Kidney (tissue), 14 donors: Measurements from ENCODE around the gene COL25A1. TPM values are rescaled to one million over a fixed set of nuclear protein-coding genes. Genes with fewer than 3 reads are reported as not detected.
"Not testable (repeated sequence)": the region's sequence is repeated elsewhere in the genome, so short reads cannot be mapped to it uniquely, and the experiment has no call there.

Source experiments
- DNase-seq, 5 donors: peaks; one replicate each; pipeline ENCODE4 v3.0.0-alpha.2; 2013 to 2020
- FAIRE-seq: peaks from 2 replicates; lab custom pipeline; 2012; peaks lifted over from hg19 to GRCh38; lab: Jason Lieb, UNC
- H3K27ac ChIP-seq, 2 donors: one replicate each; pipeline ENCODE4 v1.7.0; 2013; ENCODE audit warnings: low read depth in 2 of 2, low read length in 2 of 2, inconsistent platforms in 1 of 2
- H3K27me3 ChIP-seq: one replicate; pipeline ENCODE4 v1.7.1; 2013; ENCODE audit warnings: low read length, inconsistent platforms; ENCODE audit not compliant: control insufficient read depth, insufficient read depth
- H3K36me3 ChIP-seq, 3 donors: one replicate each; pipeline versions ENCODE4 v1.7.0 to v1.7.1; 2013; ENCODE audit warnings: low read length in 3 of 3, control low read depth in 1 of 3, inconsistent platforms in 1 of 3; ENCODE audit not compliant: insufficient read depth in 3 of 3, control insufficient read depth in 2 of 3
- H3K4me1 ChIP-seq, 3 donors: one replicate each; pipeline versions ENCODE4 v1.7.0 to v1.7.1; 2013; ENCODE audit warnings: low read length in 3 of 3, inconsistent platforms in 1 of 3, low read depth in 1 of 3; ENCODE audit not compliant: control insufficient read depth in 2 of 3, insufficient read depth in 2 of 3
- H3K4me3 ChIP-seq, 3 donors: one replicate each; pipeline versions ENCODE4 v1.7.0 to v1.8.1; 2013; ENCODE audit warnings: low read length in 3 of 3, control low read depth in 1 of 3, inconsistent platforms in 1 of 3
- H3K9ac ChIP-seq, 3 donors: one replicate each; pipeline versions ENCODE4 v1.7.0 to v1.7.1; 2013; ENCODE audit warnings: low read length in 3 of 3, control low read depth in 1 of 3, inconsistent platforms in 1 of 3
- H3K9me3 ChIP-seq, 3 donors: one replicate each; pipeline versions ENCODE4 v1.7.0 to v1.7.1; 2013; ENCODE audit warnings: low read length in 3 of 3, control low read depth in 1 of 3, inconsistent platforms in 1 of 3; ENCODE audit not compliant: control insufficient read depth in 2 of 3, insufficient read depth in 1 of 3
- intact Hi-C: fragments of 100-400 bp; cut with DNase I; formaldehyde crosslinking; loops from one replicate; pipeline ENCODE4 v1.11.1; 2022
- polyA plus RNA-seq: library from polyadenylated mRNA; stranded (reverse); fragments of 350-450 nt; fragmentation: Illumina TruSeq; extraction: RNeasy Lipid Tissue Mini Kit (QIAGEN cat#74804); gene quantifications from one replicate; pipeline ENCODE4 v1.2.3, GENCODE V29; 2014; ENCODE audit warnings: low read depth, low replicate concordance; ENCODE audit not compliant: insufficient read depth
- total RNA-seq: library from RNA; stranded (reverse); fragmentation: NEBNext Ultra II Directional; extraction: Animal tissue kit (Norgen Biotek cat#: 25700); gene quantifications from one replicate; pipeline ENCODE4 v1.2.1, GENCODE V29; 2021
- TF ChIP-seq, protein P1 (sequence below): IDR thresholded peaks from 3 replicates; pipeline ENCODE4 v1.5.1; 2012; ENCODE audit warnings: mild to moderate bottlenecking, moderate library complexity, borderline replicate concordance; ENCODE audit not compliant: insufficient read depth; ENCODE audit errors: extremely low read depth
- donor health status: control.
- donor health status: control.
- donor health status: control.
- donor health status: control.
- donor health status: control.
- donor health status: DM: yes; HTN: yes; CAD: no.
- donor health status: Normal renal cell carcinoma (clear cell type).

COL25A1 gene
- total and polyA plus RNA-seq, 2 donors from 2014 or later: 0.52 to 2.3 TPM

DNA sequence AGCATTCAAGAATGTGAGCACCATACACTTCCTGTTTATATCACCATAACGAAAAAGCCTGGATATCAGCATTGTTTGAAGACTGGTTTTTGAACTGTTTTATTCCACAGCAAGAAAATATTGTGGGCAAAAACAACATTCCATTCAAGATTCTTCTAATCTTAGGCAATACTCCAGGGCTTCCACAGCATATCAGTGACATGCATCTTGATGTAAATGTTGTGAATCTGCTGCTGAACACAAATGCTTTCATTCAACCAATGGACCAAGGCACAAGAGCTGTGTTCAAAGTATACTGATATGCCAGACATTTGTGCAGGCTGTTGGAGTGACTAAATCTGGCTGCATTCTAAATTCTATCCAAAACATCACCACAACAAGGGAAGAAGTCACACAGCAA is 279.5 kb downstream of the COL25A1 start:
- intact Hi-C loops: no loop called here
- Histone ChIP-seq H3K27ac (no peak overlapping the region), H3K36me3 (no peaks in the 10 kb centered on the region), H3K9me3 (peaks cover 0 to 3% (median 3%) of the 10 kb centered on the region in 3 donors), H3K4me3 (no peak overlapping the region), H3K9ac (no peak overlapping the region), H3K27me3 (no peaks in the 10 kb centered on the region), H3K4me1 (no peaks in the 10 kb centered on the region)
- FAIRE-seq (no peak), DNase-seq (no peak)
- TF ChIP-seq, protein P1, sequence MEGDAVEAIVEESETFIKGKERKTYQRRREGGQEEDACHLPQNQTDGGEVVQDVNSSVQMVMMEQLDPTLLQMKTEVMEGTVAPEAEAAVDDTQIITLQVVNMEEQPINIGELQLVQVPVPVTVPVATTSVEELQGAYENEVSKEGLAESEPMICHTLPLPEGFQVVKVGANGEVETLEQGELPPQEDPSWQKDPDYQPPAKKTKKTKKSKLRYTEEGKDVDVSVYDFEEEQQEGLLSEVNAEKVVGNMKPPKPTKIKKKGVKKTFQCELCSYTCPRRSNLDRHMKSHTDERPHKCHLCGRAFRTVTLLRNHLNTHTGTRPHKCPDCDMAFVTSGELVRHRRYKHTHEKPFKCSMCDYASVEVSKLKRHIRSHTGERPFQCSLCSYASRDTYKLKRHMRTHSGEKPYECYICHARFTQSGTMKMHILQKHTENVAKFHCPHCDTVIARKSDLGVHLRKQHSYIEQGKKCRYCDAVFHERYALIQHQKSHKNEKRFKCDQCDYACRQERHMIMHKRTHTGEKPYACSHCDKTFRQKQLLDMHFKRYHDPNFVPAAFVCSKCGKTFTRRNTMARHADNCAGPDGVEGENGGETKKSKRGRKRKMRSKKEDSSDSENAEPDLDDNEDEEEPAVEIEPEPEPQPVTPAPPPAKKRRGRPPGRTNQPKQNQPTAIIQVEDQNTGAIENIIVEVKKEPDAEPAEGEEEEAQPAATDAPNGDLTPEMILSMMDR: no peak

DNA sequence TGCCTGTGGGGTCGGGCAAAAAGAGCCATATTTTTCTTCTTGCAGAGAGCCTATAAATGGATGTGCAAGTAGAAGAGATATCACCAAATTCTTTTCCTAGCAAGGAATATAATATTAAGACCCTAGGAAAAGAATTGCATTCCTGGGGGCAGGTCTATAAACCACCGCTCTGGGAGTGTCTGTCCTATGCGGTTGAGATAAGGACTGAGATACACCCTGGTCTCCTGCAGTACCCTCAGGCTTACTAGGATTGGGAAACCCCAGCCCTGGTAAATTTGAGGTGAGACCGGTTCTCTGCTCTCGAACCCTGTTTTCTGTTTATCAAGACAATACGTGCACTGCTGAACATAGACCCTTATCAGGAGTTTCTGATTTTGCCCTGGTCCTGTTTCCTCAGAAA is 280.8 kb downstream of the COL25A1 start:
- H3K9me3 ChIP-seq, H3K27ac ChIP-seq, DNase-seq, FAIRE-seq, H3K4me3 ChIP-seq, H3K27me3 ChIP-seq, intact Hi-C loops, H3K36me3 ChIP-seq, H3K9ac ChIP-seq, H3K4me1 ChIP-seq: not testable (repeated sequence)

DNA sequence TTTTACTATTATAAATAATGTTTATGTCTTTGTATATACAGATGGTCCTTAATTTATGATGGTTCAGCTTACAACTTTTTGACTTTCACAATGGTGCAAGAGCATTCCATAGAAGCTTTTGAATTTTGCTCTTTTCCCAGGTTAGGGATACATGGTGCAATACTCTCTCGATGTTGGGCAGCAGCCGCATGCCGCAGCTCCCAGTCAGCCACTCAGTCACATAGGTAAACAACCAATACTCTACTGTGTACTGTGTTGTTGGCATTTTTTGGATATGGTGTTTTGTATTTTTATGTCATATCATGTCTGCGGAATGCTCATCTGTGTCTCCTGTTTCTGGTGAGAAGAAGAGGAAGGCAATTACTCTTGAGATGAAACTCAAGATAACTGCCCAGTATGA is 281.6 kb downstream of the COL25A1 start:
- intact Hi-C loops: no loop called here
- TF ChIP-seq, protein P1: no peak
- no peak overlapping the region for H3K9ac ChIP-seq
- no peaks in the 10 kb centered on the region for H3K4me1 ChIP-seq
- DNase-seq (no peak), FAIRE-seq (no peak)
- H3K27ac ChIP-seq: no peak overlapping the region
- no peak overlapping the region for H3K4me3 ChIP-seq
- no peaks in the 10 kb centered on the region for H3K27me3 ChIP-seq
- H3K9me3 ChIP-seq: peaks cover 0 to 3% (median 3%) of the 10 kb centered on the region in 3 donors
- no peaks in the 10 kb centered on the region for H3K36me3 ChIP-seq

DNA sequence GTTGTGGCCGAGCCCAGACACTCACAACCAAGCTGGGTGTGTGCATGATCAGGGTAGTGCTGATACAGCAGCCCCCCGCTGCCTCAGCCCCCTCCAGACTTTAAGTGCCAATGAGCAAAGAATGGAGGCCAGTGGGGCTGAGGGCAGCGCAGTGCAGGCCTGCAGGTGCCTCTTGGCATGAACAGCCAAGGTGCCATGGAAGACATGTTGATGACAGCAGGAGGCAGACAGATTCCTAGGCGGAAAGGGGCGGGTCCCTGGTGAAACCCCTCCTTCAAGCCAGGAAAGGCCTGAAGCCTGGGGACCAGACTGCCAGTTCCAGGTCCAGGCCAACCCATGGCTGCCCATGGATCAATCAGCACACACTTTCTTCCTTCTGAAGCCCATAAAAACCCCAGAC is 286.3 kb downstream of the COL25A1 start:
- no peak for DNase-seq
- FAIRE-seq: no peak
- no peaks in the 10 kb centered on the region for H3K27me3 ChIP-seq

More for the DNA sequence above, 286.3 kb downstream of the COL25A1 start:
- Histone ChIP-seq H3K9me3 (no peaks in the 10 kb centered on the region), H3K4me1 (peaks cover 0 to 3% (median 0%) of the 10 kb centered on the region in 3 donors), H3K36me3 (no peaks in the 10 kb centered on the region), H3K9ac (no peak overlapping the region), H3K4me3 (no peak overlapping the region), H3K27ac (no peak overlapping the region)
- intact Hi-C loops: no loop called here
- TF ChIP-seq, protein P1: no peak
